ENCODE measurements around the gene IRF2.

- TF ChIP-seq, protein P1, sequence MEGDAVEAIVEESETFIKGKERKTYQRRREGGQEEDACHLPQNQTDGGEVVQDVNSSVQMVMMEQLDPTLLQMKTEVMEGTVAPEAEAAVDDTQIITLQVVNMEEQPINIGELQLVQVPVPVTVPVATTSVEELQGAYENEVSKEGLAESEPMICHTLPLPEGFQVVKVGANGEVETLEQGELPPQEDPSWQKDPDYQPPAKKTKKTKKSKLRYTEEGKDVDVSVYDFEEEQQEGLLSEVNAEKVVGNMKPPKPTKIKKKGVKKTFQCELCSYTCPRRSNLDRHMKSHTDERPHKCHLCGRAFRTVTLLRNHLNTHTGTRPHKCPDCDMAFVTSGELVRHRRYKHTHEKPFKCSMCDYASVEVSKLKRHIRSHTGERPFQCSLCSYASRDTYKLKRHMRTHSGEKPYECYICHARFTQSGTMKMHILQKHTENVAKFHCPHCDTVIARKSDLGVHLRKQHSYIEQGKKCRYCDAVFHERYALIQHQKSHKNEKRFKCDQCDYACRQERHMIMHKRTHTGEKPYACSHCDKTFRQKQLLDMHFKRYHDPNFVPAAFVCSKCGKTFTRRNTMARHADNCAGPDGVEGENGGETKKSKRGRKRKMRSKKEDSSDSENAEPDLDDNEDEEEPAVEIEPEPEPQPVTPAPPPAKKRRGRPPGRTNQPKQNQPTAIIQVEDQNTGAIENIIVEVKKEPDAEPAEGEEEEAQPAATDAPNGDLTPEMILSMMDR (IDR thresholded peaks at IDR 0.05): no peak
- no peak for TF ChIP-seq POLR2A (IDR thresholded peaks at IDR 0.05)
Measured at GRCh38 chr4:184427093-184427492, 47.3 kb downstream of the IRF2 start.

All from adrenal gland (tissue), 5 donors.